ENCODE measurements around the gene PLGRKT.
A peak's percentile ranks its signal among the peaks of the same experiment; 100 is the strongest.
"Not testable (repeated sequence)": the region's sequence is repeated elsewhere in the genome, so short reads cannot be mapped to it uniquely, and the experiment has no call there.

PLGRKT gene

GRCh38 chr9:5437254-5438216 lies at the start of gene PLGRKT:
Gene PLGRKT (minus strand): TSS chr9:5437925. CDS start chr9:5431977, 5,948 bp downstream.
- peak; percentile 45 to 98 (median 94) for DNase-seq

- DNase-seq, result no peak
Measured at GRCh38 chr9:5486988-5487387, 49.3 kb upstream of the PLGRKT start.

GRCh38 chr9:5485378-5486085 lies 47.8 kb upstream of the PLGRKT start:
- DNase-seq, result no peak

- DNase-seq, result no peak
Measured at GRCh38 chr9:5483306-5483705, 45.6 kb upstream of the PLGRKT start.

GRCh38 chr9:5482194-5482593 lies 44.5 kb upstream of the PLGRKT start:
- no peak for DNase-seq

- no peak for DNase-seq
Measured at GRCh38 chr9:5481322-5482040, 43.8 kb upstream of the PLGRKT start.

GRCh38 chr9:5480919-5481318 lies 43.2 kb upstream of the PLGRKT start:
- no peak for DNase-seq

GRCh38 chr9:5479994-5480694 lies 42.4 kb upstream of the PLGRKT start:
- no peak for DNase-seq

- DNase-seq, result no peak
Measured at GRCh38 chr9:5478206-5478605, 40.5 kb upstream of the PLGRKT start.

- DNase-seq, result not testable (repeated sequence)
Measured at GRCh38 chr9:5475611-5476010, 37.9 kb upstream of the PLGRKT start.

GRCh38 chr9:5470816-5471215 lies 33.1 kb upstream of the PLGRKT start:
- no peak for DNase-seq

GRCh38 chr9:5470122-5470521 lies 32.4 kb upstream of the PLGRKT start:
- DNase-seq, result no peak

GRCh38 chr9:5468850-5469249 lies 31.1 kb upstream of the PLGRKT start:
- DNase-seq, result no peak

- DNase-seq, result no peak
Measured at GRCh38 chr9:5466766-5467165, 29.0 kb upstream of the PLGRKT start.

- no peak for DNase-seq
Measured at GRCh38 chr9:5466005-5466404, 28.3 kb upstream of the PLGRKT start.

GRCh38 chr9:5464831-5465330 lies 27.2 kb upstream of the PLGRKT start:
- not testable (repeated sequence) for DNase-seq

GRCh38 chr9:5460157-5460556 lies 22.4 kb upstream of the PLGRKT start:
- no peak for DNase-seq

GRCh38 chr9:5459289-5459829 lies 21.6 kb upstream of the PLGRKT start:
- no peak for DNase-seq

- DNase-seq, result no peak
Measured at GRCh38 chr9:5455181-5455580, 17.5 kb upstream of the PLGRKT start.

- DNase-seq, result no peak
Measured at GRCh38 chr9:5453673-5454072, 15.9 kb upstream of the PLGRKT start.

- no peak for DNase-seq
Measured at GRCh38 chr9:5453004-5453403, 15.3 kb upstream of the PLGRKT start.

Data from amygdala (tissue), 56 donors.